Stimulated activated CD4-positive, alpha-beta T cell treated with anti-CD3 and anti-CD28 coated beads, Interleukin-12 subunit alpha, Interleukin-12 subunit beta, amount 100 ng/mL, for 4 hours (primary cell): ENCODE results near the gene SPTBN1.
"Not testable (repeated sequence)": the region's sequence is repeated elsewhere in the genome, so short reads cannot be mapped to it uniquely, and the experiment has no call there.

Experiments used
- DNase-seq: peaks from one replicate; pipeline ENCODE4 v3.0.0-alpha.2; 2020

Gene SPTBN1

DNA sequence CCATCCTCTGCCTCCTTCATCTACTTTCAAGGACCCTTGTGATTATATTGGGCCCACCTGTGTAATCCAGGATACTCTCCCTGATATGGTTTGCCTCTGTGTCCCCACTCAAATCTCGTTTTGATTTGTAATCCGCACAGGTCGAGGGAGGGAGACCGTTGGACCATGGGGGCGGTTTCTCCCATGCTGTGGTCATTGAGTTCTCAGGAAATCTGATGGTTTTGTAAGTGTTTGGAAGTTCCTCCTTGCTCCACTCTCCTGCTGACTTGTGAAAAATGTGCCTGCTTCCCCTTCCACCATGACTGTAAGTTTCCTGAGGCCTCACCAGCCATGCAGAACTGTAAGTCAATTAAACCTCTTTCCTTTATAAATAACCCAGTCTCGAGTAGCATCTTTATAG, 225.3 kb downstream of the SPTBN1 start:
- no peak for DNase-seq

DNA sequence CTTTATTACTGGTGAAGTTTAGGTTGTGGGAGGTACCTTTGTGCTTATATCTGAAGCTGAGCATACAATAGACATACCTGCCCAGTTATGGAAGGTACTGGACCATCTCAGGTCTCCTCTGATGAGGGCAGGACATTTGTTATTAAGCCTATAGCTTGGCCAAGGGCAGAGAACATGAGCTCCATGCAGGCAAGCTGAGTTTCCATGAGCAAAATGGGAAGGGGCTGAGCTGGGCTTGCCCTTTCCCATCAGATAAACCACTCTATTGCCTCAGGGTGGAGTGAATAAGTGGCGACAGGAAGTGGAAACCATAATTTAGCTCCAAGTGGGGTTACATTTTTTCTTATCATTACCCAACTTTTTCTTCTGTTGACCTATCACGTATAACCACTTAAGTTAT, 227.5 kb downstream of the SPTBN1 start:
- DNase-seq, result no peak

DNA sequence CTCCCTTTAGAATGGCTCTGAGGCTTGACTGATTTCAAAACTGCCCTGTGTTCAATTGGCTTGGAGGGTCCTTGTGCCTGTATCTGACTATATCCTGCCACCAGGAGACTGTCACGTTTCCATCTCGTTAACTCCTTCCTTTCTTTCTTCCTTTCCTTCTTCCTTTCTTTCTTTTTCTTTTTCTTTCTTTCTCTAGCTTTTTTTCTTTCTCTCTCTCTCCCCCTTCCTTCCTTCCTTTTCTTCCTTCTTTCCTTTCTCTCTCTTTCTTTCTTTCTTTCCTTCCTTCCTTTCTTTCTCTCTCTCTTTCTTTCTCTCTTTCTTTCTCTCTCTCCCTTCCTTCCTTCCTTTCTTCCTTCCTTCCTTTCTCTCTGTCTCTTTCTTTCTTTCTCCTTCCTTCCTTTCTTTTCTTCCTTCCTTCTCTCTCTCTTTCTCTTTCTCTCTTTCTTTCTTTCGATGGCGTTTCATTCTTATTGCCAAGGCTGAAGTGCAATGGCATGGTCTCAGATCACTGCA, 229.2 kb downstream of the SPTBN1 start:
- no peak for DNase-seq

DNA sequence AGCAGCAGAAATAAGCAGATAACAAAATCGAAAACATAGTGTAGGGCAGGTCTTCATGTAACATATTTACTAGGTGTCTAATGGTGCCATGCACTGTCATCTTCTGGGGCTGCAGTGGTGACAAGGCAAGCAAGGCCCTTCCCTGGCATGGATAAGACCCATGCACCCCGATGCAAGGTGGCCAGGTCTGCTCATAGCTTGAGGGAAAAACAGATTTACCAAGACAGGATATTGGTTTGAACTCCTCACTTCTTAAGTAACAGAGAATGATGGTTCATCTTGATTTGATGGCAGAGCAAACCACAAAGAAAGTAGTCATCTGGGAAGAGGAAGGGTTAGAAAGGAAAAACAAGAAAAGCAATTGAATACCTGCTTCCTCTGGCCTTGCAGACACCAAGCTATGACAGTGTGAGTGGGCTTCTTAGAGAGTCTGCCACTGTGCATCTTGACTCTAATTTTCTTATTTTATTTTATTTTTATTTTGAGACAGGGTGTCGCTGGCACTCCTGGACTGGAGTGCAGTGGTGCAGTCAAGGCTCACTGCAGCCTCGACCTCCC, 231.5 kb downstream of the SPTBN1 start:
- no peak for DNase-seq

DNA sequence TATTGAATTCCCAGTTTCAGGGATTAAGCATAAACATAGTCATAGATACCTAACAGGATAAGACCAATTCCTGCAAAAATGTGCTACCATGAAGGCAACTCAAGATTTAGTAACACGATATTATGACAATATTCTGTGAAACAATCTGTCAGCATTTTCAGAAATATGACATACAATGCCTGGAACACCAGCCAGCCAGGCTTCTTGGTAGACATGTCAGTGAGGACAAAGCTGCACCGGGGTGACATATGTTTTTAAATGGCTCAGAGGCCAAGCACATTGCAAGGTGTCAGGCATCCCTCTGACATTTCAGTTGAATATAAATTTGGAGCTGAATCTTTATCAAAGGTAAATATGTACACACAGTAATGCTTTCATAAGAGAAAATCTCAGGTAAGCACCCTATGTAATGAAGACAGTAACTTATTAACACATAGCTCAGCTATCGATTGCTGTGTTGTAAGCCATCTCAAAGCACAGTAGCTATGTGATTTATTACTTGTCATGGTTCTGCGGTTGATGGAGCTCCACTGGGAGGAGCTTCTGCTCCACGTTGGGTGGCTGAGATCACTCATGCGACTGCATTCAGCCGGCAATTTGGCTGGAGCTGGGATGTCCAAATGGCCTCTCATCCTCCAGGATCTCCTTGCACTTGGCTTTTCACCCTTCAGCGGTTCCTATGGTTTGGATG, 235.5 kb downstream of the SPTBN1 start:
- DNase-seq, result no peak

DNA sequence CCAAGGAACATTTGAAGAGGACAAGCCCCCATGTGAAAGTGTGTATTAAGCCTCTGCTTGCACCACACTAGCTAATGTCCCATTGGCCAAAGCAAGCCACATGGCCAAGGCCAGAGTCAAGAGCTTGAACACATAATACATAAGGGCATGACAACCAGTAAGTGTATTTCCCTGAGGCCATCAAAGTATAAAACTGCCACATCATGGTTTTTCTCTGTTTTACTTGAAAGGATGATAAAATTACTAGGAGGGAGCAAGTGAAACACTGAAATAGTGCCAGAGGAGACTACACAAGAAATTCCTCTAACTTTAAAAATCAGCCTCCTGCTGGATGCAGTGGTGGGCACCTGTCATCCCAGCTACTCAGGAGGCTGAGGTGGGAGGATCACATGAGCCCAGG, 236.4 kb downstream of the SPTBN1 start:
- DNase-seq, result no peak

DNA sequence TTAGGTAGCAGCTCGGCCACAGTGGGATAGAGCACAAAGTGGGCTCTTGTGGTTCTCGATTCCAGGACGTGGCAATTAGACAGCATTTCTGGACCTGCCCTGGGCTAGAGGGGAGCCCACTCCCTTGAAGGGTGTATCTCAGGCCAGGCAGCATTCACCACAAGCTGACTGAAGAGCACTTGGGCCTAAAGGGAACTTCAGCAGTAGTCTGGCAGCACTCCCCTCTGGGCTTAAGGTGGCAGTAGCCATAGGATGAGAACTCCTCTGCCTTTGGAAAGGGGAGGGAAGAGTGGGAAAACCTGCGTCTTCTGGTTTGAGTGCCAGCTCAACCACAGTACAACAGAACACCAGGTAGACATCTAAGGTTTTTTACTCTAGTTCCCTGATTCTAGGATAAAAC, 239.3 kb downstream of the SPTBN1 start:
- DNase-seq, result no peak

DNA sequence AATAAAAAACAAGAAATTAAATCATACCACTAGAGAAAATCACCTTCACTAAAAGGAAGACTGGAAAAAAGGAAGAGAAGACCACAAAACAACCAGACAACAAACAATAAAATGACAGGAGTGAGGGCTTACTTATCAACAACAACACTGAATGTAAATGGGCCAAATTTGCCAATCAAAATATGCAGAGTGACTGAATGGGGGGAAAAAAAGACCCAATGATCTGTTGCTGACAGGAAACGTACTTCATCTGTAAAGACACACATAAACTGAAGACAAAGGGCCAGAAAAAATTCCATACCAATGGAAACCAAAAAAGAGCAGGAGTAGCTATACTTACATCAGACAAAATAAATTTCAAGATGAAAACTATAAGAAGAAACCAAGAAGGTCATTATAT, 241.8 kb downstream of the SPTBN1 start:
- DNase-seq, result no peak

DNA sequence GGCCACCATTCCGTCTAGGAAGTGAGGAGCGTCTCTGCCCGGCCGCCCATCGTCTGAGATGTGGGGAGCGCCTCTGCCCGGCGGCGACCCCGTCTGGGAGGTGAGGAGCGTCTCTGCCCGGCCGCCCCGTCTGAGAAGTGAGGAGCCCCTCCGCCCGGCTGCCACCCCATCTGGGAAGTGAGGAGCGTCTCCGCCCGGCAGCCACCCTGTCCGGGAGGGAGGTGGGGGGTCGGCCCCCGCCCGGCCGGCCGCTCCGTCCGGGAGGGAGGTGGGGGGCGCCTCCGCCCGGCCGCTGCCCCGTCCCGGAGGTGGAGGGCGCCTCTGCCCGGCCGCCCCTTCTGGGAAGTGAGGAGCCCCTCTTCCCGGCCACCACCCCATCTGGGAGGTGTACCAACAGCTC, 242.8 kb downstream of the SPTBN1 start:
- not testable (repeated sequence) for DNase-seq

DNA sequence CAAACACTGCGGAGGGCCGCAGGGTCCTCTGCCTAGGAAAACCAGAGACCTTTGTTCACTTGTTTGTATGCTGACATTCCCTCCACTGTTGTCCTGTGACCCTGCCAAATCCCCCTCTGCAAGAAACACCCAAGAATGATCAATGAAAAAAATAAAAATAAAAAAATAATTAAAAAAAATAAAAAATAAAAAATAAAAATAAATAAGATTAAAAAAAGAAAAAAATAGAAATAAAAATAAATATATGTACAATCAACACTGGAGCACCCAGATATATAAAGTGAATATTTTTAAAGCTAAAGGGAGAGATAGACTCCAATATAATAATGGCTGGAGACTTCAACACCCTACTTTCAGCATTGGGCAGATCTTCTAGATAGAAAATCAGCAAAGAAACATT, 243.5 kb downstream of the SPTBN1 start:
- DNase-seq, result no peak

DNA sequence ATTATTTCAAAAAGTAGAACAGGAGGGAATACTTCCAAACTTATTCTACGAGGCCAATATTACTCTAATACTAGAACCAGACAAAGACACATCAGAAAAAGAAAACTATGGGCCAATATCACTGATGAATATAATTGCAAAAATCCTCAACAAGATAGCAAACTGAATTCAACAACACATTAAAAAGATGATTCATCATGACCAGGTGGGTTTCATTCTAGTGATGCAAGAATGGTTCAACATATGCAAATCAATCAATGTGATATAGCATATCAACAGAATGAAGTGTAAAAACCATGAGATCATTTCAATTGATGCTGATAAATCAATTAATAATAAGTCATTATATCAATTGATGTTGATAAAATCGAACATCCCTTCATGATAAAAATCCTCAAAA, 244.9 kb downstream of the SPTBN1 start:
- DNase-seq, result no peak

DNA sequence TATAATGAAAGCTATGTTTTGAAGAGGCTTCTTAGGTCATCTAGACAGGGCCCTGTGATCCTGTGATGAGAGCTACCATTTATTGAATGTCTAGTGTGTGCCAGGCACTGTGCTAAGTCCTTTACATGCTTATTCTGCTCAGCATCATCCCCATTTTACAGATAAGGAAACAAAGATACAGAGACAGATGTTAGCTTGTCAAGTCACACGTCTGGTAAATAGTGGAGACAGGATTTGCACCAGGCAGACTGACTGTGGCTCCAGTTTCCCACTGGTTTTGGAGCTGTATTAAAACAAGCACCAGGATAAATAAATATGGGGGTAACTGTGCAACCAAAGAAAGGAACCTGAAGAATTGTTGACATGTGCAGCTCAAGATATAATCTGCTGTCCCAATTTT, 248.1 kb downstream of the SPTBN1 start:
- no peak for DNase-seq

DNA sequence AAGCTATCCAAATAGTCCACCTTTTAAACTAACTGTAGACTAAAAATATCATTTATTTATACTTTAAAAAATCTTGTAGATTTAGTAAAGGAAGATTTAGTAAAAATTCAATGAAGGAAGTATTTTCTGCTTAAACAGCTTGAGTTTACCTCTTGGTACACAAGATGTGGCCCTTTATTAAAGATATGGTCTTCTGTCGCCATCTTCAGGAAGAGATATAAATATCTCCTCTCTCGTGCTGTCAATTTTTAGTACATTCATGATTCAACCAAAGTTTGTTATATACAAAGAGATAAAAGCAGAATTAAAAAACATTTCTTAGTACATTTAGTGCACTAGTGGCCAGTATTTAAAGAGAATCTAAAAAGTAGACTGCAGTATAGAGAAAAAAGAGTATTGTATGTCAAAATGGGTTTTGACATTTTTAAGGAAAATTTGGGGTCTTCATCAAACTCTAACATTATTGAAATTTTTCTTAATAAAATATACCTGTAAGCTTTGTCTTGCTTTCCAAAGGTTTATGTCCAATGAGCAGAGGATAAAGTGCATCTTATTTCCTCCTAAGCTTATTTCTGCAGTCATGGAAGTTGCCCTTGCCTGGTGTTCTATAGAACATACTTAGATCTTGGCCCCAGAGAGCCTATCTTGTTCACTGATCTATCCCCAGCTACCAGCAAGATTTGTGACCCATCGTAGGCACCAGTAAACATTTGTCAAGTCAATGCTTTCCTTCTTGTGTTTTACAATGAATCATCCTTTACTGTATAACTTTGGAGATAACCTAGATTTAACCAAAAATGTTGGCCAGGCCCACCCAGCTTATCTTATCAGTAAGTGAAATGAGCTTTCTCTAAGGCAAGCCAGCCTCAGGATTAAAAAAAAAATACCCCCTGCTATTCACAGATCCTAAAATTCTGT, 248.8 kb downstream of the SPTBN1 start:
- DNase-seq, result no peak

DNA sequence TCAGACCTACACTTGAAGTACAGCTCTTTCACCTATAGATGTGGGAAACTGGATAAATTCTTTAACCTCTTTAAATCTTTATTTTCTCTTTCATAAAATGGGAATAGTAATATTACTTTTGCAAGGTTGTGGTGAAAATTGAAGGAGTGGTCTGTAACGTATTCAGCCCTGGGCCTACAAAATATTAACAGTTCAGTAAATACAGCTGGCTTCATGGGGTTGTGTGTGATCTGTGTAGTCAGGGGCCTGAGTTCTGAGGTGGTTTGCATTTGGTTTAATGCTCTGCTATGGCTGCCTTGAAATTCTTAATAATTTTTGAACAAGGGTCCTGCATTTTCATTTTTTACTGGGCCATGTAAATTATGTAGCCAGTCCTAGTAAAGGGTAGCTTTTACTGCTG, 250.5 kb downstream of the SPTBN1 start:
- DNase-seq, result no peak

DNA sequence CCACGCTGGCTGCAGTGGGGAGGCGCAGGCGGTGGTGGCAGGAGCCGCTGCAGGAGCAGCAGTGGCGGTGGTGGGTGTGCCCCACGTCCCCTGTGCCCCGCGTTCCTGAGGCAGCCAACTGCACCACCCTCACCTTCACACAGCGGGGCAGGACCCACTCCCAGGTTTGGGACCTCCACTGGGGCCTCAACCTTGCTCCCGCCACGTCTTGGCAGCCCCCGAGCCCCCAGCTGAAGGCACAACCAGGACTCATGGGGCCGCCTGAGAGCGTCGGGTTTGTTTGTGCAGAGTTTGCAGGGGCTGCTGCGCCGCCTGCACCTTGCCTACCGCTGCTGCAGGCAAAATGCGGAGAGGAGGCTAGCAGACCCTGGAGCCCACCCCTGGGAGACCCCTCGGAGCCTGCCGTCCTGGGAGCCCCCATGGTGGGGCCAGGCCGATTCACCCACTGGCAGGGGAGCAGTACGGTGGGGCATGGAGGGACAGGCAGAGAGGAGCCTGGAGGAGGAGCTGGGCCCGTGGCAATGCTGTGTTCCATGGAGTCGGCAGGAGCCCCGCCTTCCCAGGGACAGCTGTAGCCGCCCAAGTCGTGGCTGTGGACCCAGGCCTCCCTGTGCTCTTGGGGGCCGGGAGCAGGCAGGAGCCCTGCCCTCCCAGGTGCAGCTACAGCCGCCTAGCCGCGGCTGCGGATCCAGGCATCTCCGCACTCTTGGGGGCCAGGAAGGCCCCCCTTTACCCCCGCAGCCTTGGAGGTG, 252.6 kb downstream of the SPTBN1 start:
- DNase-seq, result no peak

DNA sequence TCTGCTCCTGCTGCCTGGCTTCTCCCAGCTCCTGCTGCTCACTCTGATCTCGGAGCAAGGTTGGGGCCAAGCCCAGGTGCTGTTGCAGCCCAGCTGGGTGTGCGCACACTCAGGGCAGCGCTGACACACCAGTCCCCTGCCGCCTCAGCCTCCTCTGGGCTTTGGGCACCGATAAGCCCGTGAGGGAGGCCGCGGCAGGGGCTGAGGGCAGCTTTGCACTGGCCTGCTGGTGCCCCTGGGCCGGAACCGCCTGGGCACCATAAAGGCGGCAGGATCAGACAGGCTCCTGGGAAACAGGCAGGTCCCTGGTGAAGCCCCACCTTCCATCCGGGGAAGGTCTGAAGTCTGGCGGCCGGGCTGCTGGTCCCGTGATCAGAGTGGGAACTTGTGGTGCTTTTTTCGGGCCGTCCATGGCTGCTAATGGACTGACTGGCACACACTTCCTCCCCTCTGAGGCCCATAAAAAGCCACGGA, 253.2 kb downstream of the SPTBN1 start:
- DNase-seq, result no peak

DNA sequence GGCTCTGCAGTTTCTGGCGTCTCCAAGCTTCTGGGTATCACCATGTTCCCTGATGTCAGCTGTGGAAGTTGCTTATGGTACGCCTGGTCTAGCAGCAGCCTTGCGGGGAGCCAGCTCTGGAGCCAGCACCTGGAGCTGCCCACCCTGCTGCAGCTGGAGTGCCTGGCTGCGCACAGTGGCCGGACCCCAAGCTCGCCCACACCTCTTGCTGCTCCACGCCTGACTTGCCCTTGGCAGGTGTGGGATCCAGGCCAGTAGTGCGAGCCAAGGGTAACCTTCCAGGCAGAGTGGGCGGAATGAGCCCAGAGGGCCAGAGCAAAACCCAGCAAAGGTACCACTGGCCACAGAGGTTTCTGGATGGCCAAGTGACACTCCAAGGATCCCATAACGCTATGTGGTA, 254.1 kb downstream of the SPTBN1 start:
- DNase-seq, result no peak

DNA sequence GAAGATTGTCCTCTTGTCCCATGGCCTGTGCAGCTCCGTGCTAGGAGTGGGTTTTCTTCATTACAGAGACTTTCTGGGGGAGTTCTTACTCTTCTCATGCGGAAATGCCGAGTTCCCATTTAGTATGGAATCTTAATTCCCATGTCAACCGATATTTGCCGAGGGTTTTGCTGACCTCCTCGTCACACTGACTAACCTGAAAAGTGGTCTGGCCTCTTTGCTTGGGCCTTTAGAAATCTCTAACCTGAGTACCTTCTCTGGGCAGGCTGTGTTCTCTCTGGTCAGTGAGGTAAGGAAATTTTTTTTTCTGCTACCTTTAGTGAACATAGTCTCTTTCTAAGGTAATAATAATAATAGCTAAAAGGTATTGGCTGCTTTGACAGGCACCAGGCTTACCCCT, 256.4 kb downstream of the SPTBN1 start:
- DNase-seq, result no peak

DNA sequence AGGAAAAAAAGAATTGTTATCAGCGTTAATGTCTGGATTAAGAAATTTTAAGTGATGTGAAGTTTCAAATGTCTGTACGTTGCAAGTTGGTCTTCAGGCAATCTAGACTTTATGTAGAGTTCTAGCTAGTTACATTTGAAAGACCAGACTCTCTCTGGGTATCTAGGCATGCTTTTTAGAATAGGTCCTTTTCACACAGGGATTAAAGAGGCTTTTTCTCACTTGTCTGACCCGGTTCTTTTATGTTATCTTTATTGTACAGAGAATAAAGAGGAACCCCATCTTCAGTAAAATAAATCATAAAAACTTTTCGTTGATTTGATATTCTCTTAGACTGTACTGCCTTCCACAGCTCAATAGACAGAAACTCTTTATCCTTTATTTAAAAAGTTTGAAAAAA, 258.9 kb downstream of the SPTBN1 start:
- DNase-seq, result no peak

DNA sequence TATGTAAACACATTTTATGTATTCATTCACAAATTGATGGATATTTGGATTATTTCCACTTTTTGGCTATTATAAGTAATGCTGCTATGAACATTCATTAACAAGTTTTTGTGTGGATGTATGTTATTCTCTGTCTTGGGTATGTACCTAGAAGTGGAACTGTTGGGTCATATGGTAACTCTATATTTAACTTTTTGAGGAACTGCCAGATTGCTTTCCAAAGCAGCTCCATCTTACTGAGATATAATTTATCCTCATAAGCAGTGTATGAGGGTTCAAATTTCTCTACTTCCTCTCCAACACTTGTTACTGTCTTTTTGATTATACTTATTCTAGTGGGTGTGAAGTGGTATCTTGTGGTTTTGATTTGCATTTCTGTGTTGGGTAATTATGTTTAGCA, 260.2 kb downstream of the SPTBN1 start:
- DNase-seq, result no peak

DNA sequence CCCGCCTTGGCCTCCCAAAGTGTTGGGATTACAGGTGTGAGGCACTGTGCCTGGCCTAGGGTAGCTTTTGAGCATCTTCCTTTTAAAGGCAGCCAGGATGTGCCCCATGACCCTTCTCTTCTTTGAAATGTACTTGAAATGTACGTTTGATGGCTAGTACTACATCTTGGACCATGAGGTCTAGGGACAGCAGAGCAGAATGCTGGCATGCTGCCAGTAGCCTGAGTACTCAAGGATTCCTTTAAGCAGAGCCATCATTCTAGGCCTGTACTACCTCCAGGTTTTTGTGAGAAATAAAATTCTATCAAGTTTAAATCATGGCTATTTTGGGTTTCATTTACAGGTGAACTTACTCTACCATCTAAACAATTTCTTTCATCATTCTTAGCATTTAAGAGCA, 264.4 kb downstream of the SPTBN1 start:
- DNase-seq, result no peak
